ENCODE measurements around the gene FAM217B.

- TF ChIP-seq CTCF (IDR thresholded peaks at IDR 0.05) (no peak), POLR2A (IDR thresholded peaks at IDR 0.05) (no peak)
These were observed 42.9 kb downstream of the FAM217B start for GRCh38 chr20:59983076-59983475.

All from Peyer's patch (tissue), 4 donors.